ENCODE data around the gene RAB11B. TPM values are rescaled to one million over a fixed set of nuclear protein-coding genes. Genes with fewer than 3 reads are reported as not detected.
"Not testable (repeated sequence)": the region's sequence is repeated elsewhere in the genome, so short reads cannot be mapped to it uniquely, and the experiment has no call there.

The RAB11B gene
- total and polyA plus RNA-seq, 10 of the 15 experiments (the other 5 are each of a cell fraction or from before 2014, with no cell fraction given), result 0.92 to 82.5 (median 17.9) TPM

DNA sequence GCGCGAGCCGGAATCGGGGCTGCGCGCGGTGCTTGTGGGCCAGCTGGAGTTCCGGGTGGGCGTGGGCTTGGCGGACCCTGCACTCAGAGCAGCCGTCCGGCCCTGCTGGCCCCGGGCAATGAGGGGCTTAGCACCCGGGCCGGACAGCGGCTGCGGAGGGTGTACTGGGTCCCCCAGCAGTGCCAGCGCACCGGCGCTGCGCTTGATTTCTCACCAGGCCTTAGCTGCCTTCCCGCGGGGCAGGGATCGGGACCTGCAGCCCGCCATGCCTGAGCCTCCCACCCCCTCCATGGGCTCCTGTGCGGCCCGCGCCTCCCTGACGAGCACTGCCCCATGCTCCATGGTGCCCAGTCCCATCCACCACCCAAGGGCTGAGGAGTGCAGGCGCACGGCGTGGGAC is 14.4 kb upstream of the RAB11B start:
- POLR2A ChIA-PET; SMC1A ChIA-PET (ENCODE audit: uncharacterized antibody, unreplicated experiment); H2AFZ ChIP-seq (ENCODE audit: control insufficient read depth, low read depth, low read length); H3K27me3 ChIP-seq (replicated peaks in 1 of 2; ENCODE audit: control insufficient read depth in 2 of 2, insufficient read depth in 2 of 2, low read length in 1 of 2); H3K36me3 ChIP-seq (ENCODE audit: control insufficient read depth in 2 of 2, insufficient read depth in 2 of 2, low read length in 1 of 2); H3K27ac ChIP-seq (ENCODE audit: control insufficient read depth, insufficient read depth); H4K20me1 ChIP-seq (ENCODE audit: control insufficient read depth, insufficient read depth); H3K79me2 ChIP-seq (ENCODE audit: control insufficient read depth, insufficient read depth, low read length); H3K4me1 ChIP-seq (ENCODE audit: control insufficient read depth, insufficient read depth, low read length); intact Hi-C loops (cut with micrococcal nuclease; ENCODE audit: unreplicated experiment); H3K4me3 ChIP-seq; H3K4me2 ChIP-seq (ENCODE audit: control insufficient read depth, insufficient read depth); DNase-seq (ENCODE audit: low read depth, low spot score); FAIRE-seq; in situ Hi-C loops (cut with MboI); RAD21 ChIA-PET (ENCODE audit: unreplicated experiment); H3K9me3 ChIP-seq (replicated peaks; ENCODE audit: control insufficient read depth, insufficient read depth, low read length); H3K9ac ChIP-seq (ENCODE audit: control insufficient read depth, insufficient read depth, low read length); BruUV-seq (replicated peaks); ATAC-seq: not testable (repeated sequence)
- CTCF ChIA-PET, result interaction anchor here (1.1 kb wide), 1 partner anchor 28 kb away, joined by 5 read pairs; no protein-coding TSS in a partner anchor
- WGBS (ENCODE audit: insufficient coverage, insufficient replicate concordance, low lambda C conversion rate, missing lambda C conversion rate), result 95% methylated on average over 32 of the region's 32 CpGs

DNA sequence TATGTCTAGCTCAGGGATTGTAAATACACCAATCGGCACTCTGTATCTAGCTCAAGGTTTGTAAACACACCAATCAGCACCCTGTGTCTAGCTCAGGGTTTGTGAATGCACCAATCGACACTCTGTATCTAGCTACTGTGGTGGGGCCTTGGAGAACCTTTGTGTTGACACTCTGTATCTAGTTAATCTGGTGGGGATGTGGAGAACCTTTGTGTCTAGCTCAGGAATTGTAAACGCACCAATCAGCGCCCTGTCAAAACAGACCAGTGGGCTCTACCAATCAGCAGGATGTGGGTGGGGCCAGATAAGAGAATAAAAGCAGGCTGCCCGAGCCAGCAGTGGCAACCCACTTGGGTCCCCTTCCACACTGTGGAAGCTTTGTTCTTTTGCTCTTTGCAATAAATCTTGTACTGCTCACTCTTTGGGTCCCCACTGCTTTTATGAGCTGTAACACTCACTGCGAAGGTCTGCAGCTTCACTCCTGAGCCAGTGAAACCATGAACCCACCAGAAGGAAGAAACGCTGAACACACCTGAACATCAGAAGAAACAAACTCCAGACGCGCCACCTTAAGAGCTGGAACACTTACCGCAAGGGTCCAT is 13.7 kb upstream of the RAB11B start:
- SMC1A ChIA-PET (ENCODE audit: uncharacterized antibody, unreplicated experiment); in situ Hi-C loops (cut with MboI); H3K27me3 ChIP-seq (replicated peaks in 1 of 2; ENCODE audit: control insufficient read depth in 2 of 2, insufficient read depth in 2 of 2, low read length in 1 of 2); H2AFZ ChIP-seq (ENCODE audit: control insufficient read depth, low read depth, low read length); H3K4me1 ChIP-seq (ENCODE audit: control insufficient read depth, insufficient read depth, low read length); intact Hi-C loops (cut with micrococcal nuclease; ENCODE audit: unreplicated experiment); ATAC-seq; H3K9ac ChIP-seq (ENCODE audit: control insufficient read depth, insufficient read depth, low read length); POLR2A ChIA-PET; FAIRE-seq; H3K4me2 ChIP-seq (ENCODE audit: control insufficient read depth, insufficient read depth); H3K27ac ChIP-seq (ENCODE audit: control insufficient read depth, insufficient read depth); RAD21 ChIA-PET (ENCODE audit: unreplicated experiment); H3K36me3 ChIP-seq (ENCODE audit: control insufficient read depth in 2 of 2, insufficient read depth in 2 of 2, low read length in 1 of 2); H4K20me1 ChIP-seq (ENCODE audit: control insufficient read depth, insufficient read depth); H3K79me2 ChIP-seq (ENCODE audit: control insufficient read depth, insufficient read depth, low read length); BruUV-seq (replicated peaks); H3K4me3 ChIP-seq; DNase-seq (ENCODE audit: low read depth, low spot score); H3K9me3 ChIP-seq (replicated peaks; ENCODE audit: control insufficient read depth, insufficient read depth, low read length): not testable (repeated sequence)
- CTCF ChIA-PET, result interaction anchor here (1.1 to 1.7 kb wide), 2 partner anchors 23 to 29 kb away, joined by 5 read pairs; no protein-coding TSS in a partner anchor
- whole genome bisulfite sequencing (ENCODE audit: insufficient coverage, insufficient replicate concordance, low lambda C conversion rate, missing lambda C conversion rate), result 88% methylated on average over 9 of the region's 10 CpGs
